Hepatocyte (in vitro differentiated cells): ENCODE results near the gene DEAF1. TPM values are rescaled to one million over a fixed set of nuclear protein-coding genes. Genes with fewer than 3 reads are reported as not detected.
"Not testable (repeated sequence)": the region's sequence is repeated elsewhere in the genome, so short reads cannot be mapped to it uniquely, and the experiment has no call there.

Experiments
- DNase-seq: peaks from one replicate; pipeline ENCODE4 v3.0.0-alpha.2; 2016; ENCODE audit warnings: low spot score
- H2AFZ ChIP-seq: fragments of 200-600 bp; sonication (generic); 2 replicates; pipeline ENCODE4 v1.6.0; 2016; ENCODE audit warnings: antibody characterized with exemption, mild to moderate bottlenecking
- H3K27ac ChIP-seq: fragments of 200-600 bp; sonication (generic); 2 replicates; pipeline ENCODE4 v1.5.1; 2016; ENCODE audit warnings: mild to moderate bottlenecking
- H3K27me3 ChIP-seq: fragments of 200-600 bp; sonication (generic); 2 replicates; pipeline ENCODE4 v1.6.1; 2016
- H3K36me3 ChIP-seq: fragments of 200-600 bp; sonication (generic); replicated peaks from 2 replicates; pipeline ENCODE4 v1.5.1; 2016; ENCODE audit warnings: low read depth; ENCODE audit not compliant: insufficient read depth
- H3K4me1 ChIP-seq: fragments of 200-600 bp; sonication (generic); 2 replicates; pipeline ENCODE4 v1.5.1; 2016; ENCODE audit warnings: mild to moderate bottlenecking, moderate library complexity; ENCODE audit not compliant: insufficient read depth
- H3K4me2 ChIP-seq: fragments of 200-600 bp; sonication (generic); 2 replicates; pipeline ENCODE4 v1.6.0; 2016
- H3K4me3 ChIP-seq: fragments of 200-600 bp; sonication (generic); 2 replicates; pipeline ENCODE4 v1.5.1; 2016; ENCODE audit warnings: mild to moderate bottlenecking
- H3K79me2 ChIP-seq: fragments of 200-600 bp; sonication (generic); 2 replicates; pipeline ENCODE4 v1.6.0; 2017; ENCODE audit warnings: mild to moderate bottlenecking
- H3K9me2 ChIP-seq: fragments of 200-600 bp; sonication (generic); replicated peaks from 2 replicates; pipeline ENCODE4 v1.6.0; 2017; ENCODE audit warnings: mild to moderate bottlenecking; ENCODE audit not compliant: insufficient read depth
- H3K9me3 ChIP-seq: fragments of 200-600 bp; sonication (generic); 2 replicates; pipeline ENCODE4 v1.5.1; 2016; ENCODE audit warnings: low read depth, mild to moderate bottlenecking
- H4K20me1 ChIP-seq: fragments of 200-600 bp; sonication (generic); 2 replicates; pipeline ENCODE4 v1.6.0; 2016; ENCODE audit warnings: mild to moderate bottlenecking; ENCODE audit not compliant: insufficient read depth, poor library complexity, severe bottlenecking
- EZH2 ChIP-seq: fragments of 200-600 bp; sonication (generic); IDR thresholded peaks from 2 replicates; pipeline ENCODE4 v1.6.1; 2016; ENCODE audit warnings: antibody characterized with exemption, mild to moderate bottlenecking, borderline replicate concordance
- EZH2phosphoT487 ChIP-seq: fragments of 200-600 bp; sonication (generic); IDR thresholded peaks from one replicate; pipeline ENCODE4 v1.6.1; 2018; ENCODE audit warnings: antibody characterized with exemption, mild to moderate bottlenecking, low read depth, moderate library complexity; ENCODE audit not compliant: unreplicated experiment, severe bottlenecking
- WGBS: methylation state at CpG from one replicate; pipeline ENCODE4 v1.1.6; 2016; ENCODE audit warnings: low lambda C conversion rate; ENCODE audit errors: missing lambda C conversion rate; 5-methylcytosine and 5-hydroxymethylcytosine counted together
- polyA plus RNA-seq: library from polyadenylated mRNA; unstranded; fragments of >200 nt; fragmentation: Nextera tagmentation; extraction: Ambion mirVana; gene quantifications from 2 replicates; pipeline ENCODE4 v1.2.1, GENCODE V29; 2016
- total RNA-seq: library from RNA; depleted of rRNA; stranded (reverse); fragments of >200 nt; gene quantifications from 2 replicates; pipeline ENCODE4 v1.2.3, GENCODE V29; 2014
- TF ChIP-seq, protein P1 (sequence below): fragments of 200-600 bp; sonication (generic); IDR thresholded peaks from 2 replicates; pipeline ENCODE4 v1.5.1; 2016; ENCODE audit warnings: antibody characterized with exemption, mild to moderate bottlenecking; ENCODE audit not compliant: poor library complexity

DEAF1 gene
- total and polyA plus RNA-seq, 2 experiments from 2014 or later: 27.2 to 59.1 TPM

DNA sequence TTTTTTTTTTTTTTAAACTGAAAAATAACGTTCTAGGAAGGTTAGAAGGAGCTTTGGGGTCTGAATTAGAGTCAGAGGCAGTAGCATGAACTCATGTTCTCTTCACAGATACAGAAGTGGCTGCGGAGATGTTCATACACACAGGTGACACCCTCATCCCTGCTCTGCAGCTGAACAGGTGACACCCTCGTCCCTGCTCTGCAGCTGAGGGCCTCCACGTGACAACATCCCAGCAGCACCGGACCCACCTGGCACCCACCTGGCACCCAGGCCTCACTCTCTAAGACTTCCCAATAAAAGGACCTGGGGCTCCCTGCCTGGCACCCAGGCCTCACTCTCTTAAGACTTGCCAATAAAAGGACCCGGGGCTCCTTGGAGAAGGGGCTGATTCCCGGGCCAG is 38.2 kb downstream of the DEAF1 start:
- no peak overlapping the region for H3K27ac ChIP-seq
- H3K4me3 ChIP-seq: no peak overlapping the region
- WGBS: 89% methylated on average over 7 of the region's 7 CpGs
- no peaks in the 10 kb centered on the region for H3K9me3 ChIP-seq
- no peak overlapping the region for H3K4me2 ChIP-seq
- no peaks in the 10 kb centered on the region for H3K9me2 ChIP-seq
- no peak for DNase-seq
- TF ChIP-seq, protein P1, sequence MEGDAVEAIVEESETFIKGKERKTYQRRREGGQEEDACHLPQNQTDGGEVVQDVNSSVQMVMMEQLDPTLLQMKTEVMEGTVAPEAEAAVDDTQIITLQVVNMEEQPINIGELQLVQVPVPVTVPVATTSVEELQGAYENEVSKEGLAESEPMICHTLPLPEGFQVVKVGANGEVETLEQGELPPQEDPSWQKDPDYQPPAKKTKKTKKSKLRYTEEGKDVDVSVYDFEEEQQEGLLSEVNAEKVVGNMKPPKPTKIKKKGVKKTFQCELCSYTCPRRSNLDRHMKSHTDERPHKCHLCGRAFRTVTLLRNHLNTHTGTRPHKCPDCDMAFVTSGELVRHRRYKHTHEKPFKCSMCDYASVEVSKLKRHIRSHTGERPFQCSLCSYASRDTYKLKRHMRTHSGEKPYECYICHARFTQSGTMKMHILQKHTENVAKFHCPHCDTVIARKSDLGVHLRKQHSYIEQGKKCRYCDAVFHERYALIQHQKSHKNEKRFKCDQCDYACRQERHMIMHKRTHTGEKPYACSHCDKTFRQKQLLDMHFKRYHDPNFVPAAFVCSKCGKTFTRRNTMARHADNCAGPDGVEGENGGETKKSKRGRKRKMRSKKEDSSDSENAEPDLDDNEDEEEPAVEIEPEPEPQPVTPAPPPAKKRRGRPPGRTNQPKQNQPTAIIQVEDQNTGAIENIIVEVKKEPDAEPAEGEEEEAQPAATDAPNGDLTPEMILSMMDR: no peak
- TF ChIP-seq EZH2 (no peak), EZH2phosphoT487 (no peak)
- no peaks in the 10 kb centered on the region for H3K27me3 ChIP-seq
- H2AFZ ChIP-seq: no peak overlapping the region
- H3K79me2 ChIP-seq: peaks cover 2% of the 10 kb centered on the region
- no peaks in the 10 kb centered on the region for H3K36me3 ChIP-seq
- H4K20me1 ChIP-seq: peaks cover 3% of the 10 kb centered on the region
- peaks cover 9% of the 10 kb centered on the region for H3K4me1 ChIP-seq

DNA sequence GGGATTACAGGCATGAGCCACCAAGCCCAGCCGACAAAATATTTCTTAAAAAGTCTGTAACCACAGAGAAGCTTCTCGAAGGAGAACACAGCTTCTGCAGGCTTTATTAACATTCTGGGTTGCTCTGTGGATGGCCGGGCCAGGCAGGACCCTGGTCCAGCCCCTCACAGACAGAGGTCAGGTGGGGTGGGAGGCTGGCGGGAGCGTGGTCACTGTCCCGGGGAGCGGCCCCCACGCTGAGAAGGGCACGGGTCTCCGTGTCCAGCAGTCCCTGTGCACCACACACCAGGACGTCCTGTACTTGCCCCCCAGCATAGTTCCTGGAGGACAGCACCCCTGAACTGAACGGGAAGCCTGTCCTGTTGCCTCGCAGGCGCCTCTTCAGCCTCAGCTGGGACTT is 38.6 kb downstream of the DEAF1 start:
- Histone ChIP-seq H3K9me2 (no peaks in the 10 kb centered on the region), H3K79me2 (no peaks in the 10 kb centered on the region), H3K4me3 (no peak overlapping the region), H3K27ac (no peak overlapping the region), H4K20me1 (peaks cover 3% of the 10 kb centered on the region), H3K4me2 (no peak overlapping the region), H3K4me1 (peaks cover 9% of the 10 kb centered on the region), H3K27me3 (no peaks in the 10 kb centered on the region), H3K36me3 (no peaks in the 10 kb centered on the region), H2AFZ (no peak overlapping the region), H3K9me3 (no peaks in the 10 kb centered on the region)
- DNase-seq: no peak
- 94% methylated on average over 13 of the region's 14 CpGs for WGBS
- TF ChIP-seq EZH2 (no peak), EZH2phosphoT487 (no peak)
- TF ChIP-seq, protein P1: no peak

DNA sequence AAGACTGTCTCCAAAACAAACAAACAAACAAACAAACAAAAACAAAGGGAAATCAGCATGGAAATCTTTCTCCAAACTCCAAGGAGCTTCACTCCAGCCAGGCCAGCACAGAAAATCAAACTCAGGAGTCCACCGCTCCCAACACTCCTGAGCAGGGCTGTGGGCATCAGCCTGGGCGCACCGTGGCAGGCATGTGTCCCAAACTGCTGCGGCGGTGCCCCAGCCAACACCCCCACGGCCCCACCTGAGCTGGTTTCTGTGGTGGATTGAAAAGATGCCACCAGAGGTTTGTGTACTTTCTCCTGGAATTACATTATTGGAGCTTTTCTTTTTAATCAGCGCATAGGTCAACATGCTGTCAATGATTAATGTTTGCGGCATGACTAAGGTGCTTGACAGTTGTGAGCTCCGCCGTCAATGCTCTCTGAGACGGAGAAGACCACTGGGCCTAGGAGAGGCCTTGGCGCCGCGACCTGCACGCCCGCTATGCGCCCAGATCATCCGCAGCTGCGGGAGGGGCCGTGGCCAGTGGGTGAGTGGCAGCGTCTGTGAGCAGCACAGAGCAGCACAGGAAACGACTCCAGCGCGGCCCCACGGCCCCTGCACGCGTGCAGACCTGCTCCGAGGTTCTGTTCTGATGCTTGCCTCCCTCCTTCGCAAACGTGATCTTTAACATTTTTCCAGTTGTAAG is 39.8 kb downstream of the DEAF1 start:
- Histone ChIP-seq H3K9me2 (no peaks in the 10 kb centered on the region), H3K9me3 (no peaks in the 10 kb centered on the region), H4K20me1 (peaks cover 3% of the 10 kb centered on the region), H3K4me3 (no peak overlapping the region), H3K4me2 (no peak overlapping the region), H3K36me3 (no peaks in the 10 kb centered on the region), H2AFZ (no peak overlapping the region), H3K27ac (no peak overlapping the region), H3K79me2 (no peaks in the 10 kb centered on the region), H3K27me3 (no peaks in the 10 kb centered on the region), H3K4me1 (peaks cover 9% of the 10 kb centered on the region)
- DNase-seq: peak; percentile 57
- TF ChIP-seq, protein P1: no peak
- TF ChIP-seq EZH2: no peak
- no peak for TF ChIP-seq EZH2phosphoT487
- WGBS: 74% methylated on average over 30 of the region's 30 CpGs

DNA sequence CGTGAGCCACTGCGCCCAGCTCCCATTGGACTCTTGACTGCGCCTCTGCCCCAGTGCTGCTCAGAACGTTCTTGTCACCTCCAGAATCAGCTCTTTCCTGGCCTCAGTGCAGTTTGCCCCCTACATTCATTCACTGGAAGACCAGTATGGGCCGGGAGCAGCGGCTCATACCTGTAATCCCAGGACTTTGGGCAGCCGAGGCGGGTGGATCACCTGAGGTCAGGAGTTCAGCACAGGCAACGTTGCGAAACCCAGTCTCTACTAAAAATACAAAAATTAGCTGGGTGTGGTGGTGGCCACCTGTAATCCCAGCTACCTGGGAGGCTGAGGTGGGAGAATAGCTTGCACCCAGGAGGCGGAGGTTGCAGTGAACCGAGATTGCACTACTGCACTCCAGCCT is 40.6 kb downstream of the DEAF1 start:
- not testable (repeated sequence) for DNase-seq, H3K9me2 ChIP-seq, H3K9me3 ChIP-seq, H4K20me1 ChIP-seq, H3K36me3 ChIP-seq, H3K79me2 ChIP-seq, H3K4me2 ChIP-seq, H3K27me3 ChIP-seq, H3K4me1 ChIP-seq, H3K4me3 ChIP-seq, H3K27ac ChIP-seq, H2AFZ ChIP-seq
- WGBS: 79% methylated on average over 12 of the region's 12 CpGs
